Left colon (tissue), 2 donors: ENCODE data around the gene IKBKE. TPM values are rescaled to one million over a fixed set of nuclear protein-coding genes. Genes with fewer than 3 reads are reported as not detected.

Experiments
- ATAC-seq: fragments of 200-7000 bp; cut with Tn5 transposase; one replicate; pipeline ENCODE4 v1.9.1; 2020; ENCODE audit warnings: mild to moderate bottlenecking, moderate library complexity
- DNase-seq, 2 donors: peaks; one replicate each; pipeline ENCODE4 v3.0.0-alpha.2; 2020
- intact Hi-C, 2 donors: fragments of 100-400 bp; cut with DNase I in 1 of 2; cut with micrococcal nuclease in 1 of 2; formaldehyde crosslinking; loops; one replicate each; pipeline versions ENCODE4 v1.11.2 to v1.14.0; 2022; cut with DNase I, micrococcal nuclease
- long read RNA-seq: library from polyadenylated mRNA; unstranded; transcript quantifications from one replicate; pipeline ENCODE4 v2.0.0, GENCODE V29; 2021
- total RNA-seq, 2 donors: library from RNA; stranded (reverse); fragmentation: NEBNext Ultra II Directional; extraction: Animal tissue kit (Norgen Biotek cat#: 25700); gene quantifications; one replicate each; pipeline ENCODE4 v1.2.1, GENCODE V29; 2021
- donor health status: DM: no; HTN: no; CAD: no.
- donor health status: DM: yes; HTN: yes; CAD: no.

Gene IKBKE
- total RNA-seq, result 10 to 100 TPM; 18.2 to 19.8 TPM
- long read RNA-seq, transcript IKBKE-203 (22 exons, 3,221 nt), result major isoform, 11 of 29 reads
- long read RNA-seq, partial matches to known transcripts, result 7 of 29 reads
- long read RNA-seq, other reads (novel, unspliced or antisense), result 8 of 29 reads

- intact Hi-C loops, result no loop called here
- DNase-seq, result peak; percentile 72 to 74
- peak; percentile 88 for ATAC-seq
Measured at GRCh38 chr1:206469933-206470691, at the start of gene IKBKE. TSS of gene IKBKE (plus strand) at chr1:206470476. CDS start at chr1:206473228, 2,752 bp downstream.

GRCh38 chr1:206421616-206422340 lies 48.5 kb upstream of the IKBKE start:
- no peak for ATAC-seq
- intact Hi-C loops, result no loop called here
- DNase-seq, result no peak

GRCh38 chr1:206422525-206422924 lies 47.8 kb upstream of the IKBKE start:
- no peak for ATAC-seq
- no peak for DNase-seq
- intact Hi-C loops, result no loop called here

GRCh38 chr1:206427291-206427690 lies 43.0 kb upstream of the IKBKE start:
- ATAC-seq (no peak), DNase-seq (no peak)
- intact Hi-C loops, result no loop called here

GRCh38 chr1:206429421-206429820 lies 40.9 kb upstream of the IKBKE start:
- ATAC-seq (no peak), DNase-seq (no peak)
- intact Hi-C loops, result no loop called here

GRCh38 chr1:206430031-206430983 lies 40.0 kb upstream of the IKBKE start:
- DNase-seq (no peak), ATAC-seq (no peak)
- intact Hi-C loops, result no loop called here

GRCh38 chr1:206435445-206435844 lies 34.8 kb upstream of the IKBKE start:
- DNase-seq (no peak), ATAC-seq (no peak)
- intact Hi-C loops, result no loop called here

GRCh38 chr1:206438554-206438953 lies 31.7 kb upstream of the IKBKE start:
- DNase-seq, result no peak
- ATAC-seq, result no peak
- intact Hi-C loops, result no loop called here

GRCh38 chr1:206439205-206439604 lies 31.1 kb upstream of the IKBKE start:
- intact Hi-C loops, result no loop called here
- no peak for DNase-seq
- no peak for ATAC-seq

- no peak for ATAC-seq
- no peak for DNase-seq
- intact Hi-C loops, result no loop called here
Measured at GRCh38 chr1:206441336-206441967, 28.8 kb upstream of the IKBKE start.

- no peak for DNase-seq
- intact Hi-C loops, result no loop called here
- no peak for ATAC-seq
Measured at GRCh38 chr1:206442101-206442500, 28.2 kb upstream of the IKBKE start.

GRCh38 chr1:206445116-206445515 lies 25.2 kb upstream of the IKBKE start:
- intact Hi-C loops, result no loop called here
- ATAC-seq (peak; percentile 74), DNase-seq (no peak)

GRCh38 chr1:206445911-206446356 lies 24.3 kb upstream of the IKBKE start:
- intact Hi-C loops, result no loop called here
- no peak for DNase-seq
- ATAC-seq, result no peak

GRCh38 chr1:206446688-206447421 lies 23.4 kb upstream of the IKBKE start:
- intact Hi-C loops, result no loop called here
- DNase-seq (no peak), ATAC-seq (no peak)

- intact Hi-C loops, result no loop called here
- no peak for DNase-seq
- no peak for ATAC-seq
Measured at GRCh38 chr1:206447422-206447765, 22.9 kb upstream of the IKBKE start.

GRCh38 chr1:206447792-206448191 lies 22.5 kb upstream of the IKBKE start:
- intact Hi-C loops, result no loop called here
- DNase-seq, result no peak
- peak; percentile 14 for ATAC-seq

GRCh38 chr1:206448471-206448870 lies 21.8 kb upstream of the IKBKE start:
- no peak for ATAC-seq
- intact Hi-C loops, result no loop called here
- DNase-seq, result no peak

GRCh38 chr1:206449565-206449964 lies 20.7 kb upstream of the IKBKE start:
- ATAC-seq, result no peak
- intact Hi-C loops, result no loop called here
- DNase-seq, result no peak
